HG03095 (cell line): Measurements from ENCODE around the gene ABR.

Source experiments
- ATAC-seq: cut with Tn5 transposase; IDR thresholded peaks from one replicate; pipeline ENCODE4 v1.9.1; 2021; ENCODE audit warnings: moderate library complexity; ENCODE audit not compliant: unreplicated experiment

The ABR gene

GRCh38 chr17:1035546-1036170 is 144.1 kb downstream of the ABR start:
- ATAC-seq: no peak

GRCh38 chr17:1034652-1035210 is 145.1 kb downstream of the ABR start:
- ATAC-seq: no peak

- ATAC-seq: no peak
These were observed 146.3 kb downstream of the ABR start for GRCh38 chr17:1033503-1033902.

- ATAC-seq: no peak
These were observed 147.4 kb downstream of the ABR start for GRCh38 chr17:1032391-1032790.

- no peak for ATAC-seq
These were observed 148.1 kb downstream of the ABR start for GRCh38 chr17:1031711-1032110.

GRCh38 chr17:1030684-1031532 is 148.9 kb downstream of the ABR start:
- no peak for ATAC-seq

GRCh38 chr17:1029922-1030644 is 149.7 kb downstream of the ABR start:
- no peak for ATAC-seq

- no peak for ATAC-seq
These were observed 150.4 kb downstream of the ABR start for GRCh38 chr17:1029196-1029921.

GRCh38 chr17:1027044-1027443 is 152.7 kb downstream of the ABR start:
- ATAC-seq: no peak

GRCh38 chr17:1026599-1026975 is 153.2 kb downstream of the ABR start:
- ATAC-seq: no peak

GRCh38 chr17:1025733-1026598 is 153.8 kb downstream of the ABR start:
- no peak for ATAC-seq

GRCh38 chr17:1024076-1024475 is 155.7 kb downstream of the ABR start:
- no peak for ATAC-seq

- no peak for ATAC-seq
These were observed 157.3 kb downstream of the ABR start for GRCh38 chr17:1022278-1023024.

- no peak for ATAC-seq
These were observed 158.6 kb downstream of the ABR start for GRCh38 chr17:1021147-1021546.

- ATAC-seq: no peak
These were observed 160.3 kb downstream of the ABR start for GRCh38 chr17:1019451-1019850.

GRCh38 chr17:1018547-1018946 is 161.2 kb downstream of the ABR start:
- no peak for ATAC-seq

GRCh38 chr17:1013729-1014090 is 166.1 kb downstream of the ABR start:
- ATAC-seq: no peak

- ATAC-seq: no peak
These were observed 166.7 kb downstream of the ABR start for GRCh38 chr17:1012823-1013728.
